Activated naive CD4-positive, alpha-beta T cell treated with anti-CD3 and anti-CD28 coated beads, Interleukin-2, amount 50 U/mL, for 24 hours (primary cell): Measurements from ENCODE around the gene LRRC38.
A peak's percentile ranks its signal among the peaks of the same experiment; 100 is the strongest.

ENCODE experiments used
- H3K27ac Mint-ChIP-seq: one replicate; pipeline ENCODE4 v1.8.0; 2021; ENCODE audit warnings: mild to moderate bottlenecking, mixed read lengths
- H3K27me3 Mint-ChIP-seq: one replicate; pipeline ENCODE4 v1.8.0; 2021; ENCODE audit warnings: mixed read lengths
- H3K36me3 Mint-ChIP-seq: one replicate; pipeline ENCODE4 v1.8.0; 2021; ENCODE audit warnings: mixed read lengths
- H3K4me1 Mint-ChIP-seq: one replicate; pipeline ENCODE4 v1.8.0; 2021; ENCODE audit warnings: mixed read lengths
- H3K4me3 Mint-ChIP-seq: one replicate; pipeline ENCODE4 v1.8.0; 2021; ENCODE audit warnings: mild to moderate bottlenecking, mixed read lengths
- H3K9me3 Mint-ChIP-seq: one replicate; pipeline ENCODE4 v1.8.0; 2021; ENCODE audit warnings: mixed read lengths

LRRC38 gene

GRCh38 chr1:13498553-13498952, 15.2 kb downstream of the LRRC38 start:
- Mint-ChIP-seq H3K9me3 (no peaks in the 10 kb centered on the region), H3K27ac (no peak overlapping the region), H3K27me3 (peaks cover 7% of the 10 kb centered on the region), H3K4me3 (no peak overlapping the region), H3K36me3 (no peaks in the 10 kb centered on the region), H3K4me1 (no peaks in the 10 kb centered on the region)

- H3K36me3 Mint-ChIP-seq, result no peaks in the 10 kb centered on the region
- no peak overlapping the region for H3K27ac Mint-ChIP-seq
- H3K4me3 Mint-ChIP-seq, result no peak overlapping the region
- H3K4me1 Mint-ChIP-seq, result no peaks in the 10 kb centered on the region
- peaks cover 5% of the 10 kb centered on the region for H3K27me3 Mint-ChIP-seq
- H3K9me3 Mint-ChIP-seq, result no peaks in the 10 kb centered on the region
Measured at GRCh38 chr1:13495186-13495585, 18.6 kb downstream of the LRRC38 start.

- H3K9me3 Mint-ChIP-seq, result no peaks in the 10 kb centered on the region
- H3K36me3 Mint-ChIP-seq, result no peaks in the 10 kb centered on the region
- no peak overlapping the region for H3K4me3 Mint-ChIP-seq
- no peak overlapping the region for H3K27ac Mint-ChIP-seq
- H3K27me3 Mint-ChIP-seq, result peaks cover 5% of the 10 kb centered on the region
- no peaks in the 10 kb centered on the region for H3K4me1 Mint-ChIP-seq
Measured at GRCh38 chr1:13494712-13495111, 19.1 kb downstream of the LRRC38 start.

- Mint-ChIP-seq H3K27ac (no peak overlapping the region), H3K4me1 (no peaks in the 10 kb centered on the region), H3K4me3 (no peak overlapping the region), H3K36me3 (no peaks in the 10 kb centered on the region), H3K9me3 (no peaks in the 10 kb centered on the region), H3K27me3 (peaks cover 5% of the 10 kb centered on the region)
Measured at GRCh38 chr1:13494025-13494424, 19.8 kb downstream of the LRRC38 start.

GRCh38 chr1:13492711-13493110, 21.1 kb downstream of the LRRC38 start:
- no peaks in the 10 kb centered on the region for H3K9me3 Mint-ChIP-seq
- no peaks in the 10 kb centered on the region for H3K4me1 Mint-ChIP-seq
- H3K36me3 Mint-ChIP-seq, result no peaks in the 10 kb centered on the region
- H3K27ac Mint-ChIP-seq, result no peak overlapping the region
- H3K27me3 Mint-ChIP-seq, result peaks cover 5% of the 10 kb centered on the region
- no peak overlapping the region for H3K4me3 Mint-ChIP-seq

GRCh38 chr1:13487957-13488356, 25.8 kb downstream of the LRRC38 start:
- no peak overlapping the region for H3K27ac Mint-ChIP-seq

GRCh38 chr1:13487143-13487868, 26.5 kb downstream of the LRRC38 start:
- no peaks in the 10 kb centered on the region for H3K36me3 Mint-ChIP-seq
- H3K4me1 Mint-ChIP-seq, result no peaks in the 10 kb centered on the region
- H3K27me3 Mint-ChIP-seq, result peaks cover 7% of the 10 kb centered on the region
- no peaks in the 10 kb centered on the region for H3K9me3 Mint-ChIP-seq
- H3K4me3 Mint-ChIP-seq, result no peak overlapping the region
- H3K27ac Mint-ChIP-seq, result peak overlapping the region; percentile 59

More at GRCh38 chr1:13487957-13488356, 25.8 kb downstream of the LRRC38 start:
- H3K4me3 Mint-ChIP-seq, result no peak overlapping the region
- no peaks in the 10 kb centered on the region for H3K36me3 Mint-ChIP-seq
- H3K9me3 Mint-ChIP-seq, result no peaks in the 10 kb centered on the region
- no peaks in the 10 kb centered on the region for H3K4me1 Mint-ChIP-seq
- H3K27me3 Mint-ChIP-seq, result peaks cover 7% of the 10 kb centered on the region

- H3K4me3 Mint-ChIP-seq, result no peak overlapping the region
- H3K27me3 Mint-ChIP-seq, result peaks cover 7% of the 10 kb centered on the region
- no peak overlapping the region for H3K27ac Mint-ChIP-seq
- peaks cover 4% of the 10 kb centered on the region for H3K4me1 Mint-ChIP-seq
- no peaks in the 10 kb centered on the region for H3K36me3 Mint-ChIP-seq
- no peaks in the 10 kb centered on the region for H3K9me3 Mint-ChIP-seq
Measured at GRCh38 chr1:13483946-13484345, 29.9 kb downstream of the LRRC38 start.

- Mint-ChIP-seq H3K27ac (no peak overlapping the region), H3K4me1 (peaks cover 10% of the 10 kb centered on the region), H3K4me3 (no peak overlapping the region), H3K9me3 (no peaks in the 10 kb centered on the region), H3K36me3 (no peaks in the 10 kb centered on the region), H3K27me3 (peaks cover 7% of the 10 kb centered on the region)
Measured at GRCh38 chr1:13482600-13482999, 31.2 kb downstream of the LRRC38 start.

- peaks cover 10% of the 10 kb centered on the region for H3K4me1 Mint-ChIP-seq
- H3K27me3 Mint-ChIP-seq, result no peaks in the 10 kb centered on the region
- no peak overlapping the region for H3K27ac Mint-ChIP-seq
- H3K9me3 Mint-ChIP-seq, result no peaks in the 10 kb centered on the region
- no peaks in the 10 kb centered on the region for H3K36me3 Mint-ChIP-seq
- no peak overlapping the region for H3K4me3 Mint-ChIP-seq
Measured at GRCh38 chr1:13479171-13479856, 34.5 kb downstream of the LRRC38 start.

GRCh38 chr1:13478692-13479091, 35.1 kb downstream of the LRRC38 start:
- Mint-ChIP-seq H3K4me3 (no peak overlapping the region), H3K36me3 (no peaks in the 10 kb centered on the region), H3K27ac (no peak overlapping the region), H3K9me3 (no peaks in the 10 kb centered on the region), H3K4me1 (peaks cover 10% of the 10 kb centered on the region), H3K27me3 (no peaks in the 10 kb centered on the region)

GRCh38 chr1:13469343-13469742, 44.5 kb downstream of the LRRC38 start:
- Mint-ChIP-seq H3K27ac (no peak overlapping the region), H3K4me3 (no peak overlapping the region), H3K4me1 (no peaks in the 10 kb centered on the region), H3K9me3 (no peaks in the 10 kb centered on the region), H3K27me3 (peaks cover 2% of the 10 kb centered on the region), H3K36me3 (no peaks in the 10 kb centered on the region)

GRCh38 chr1:13465515-13465914, 48.3 kb downstream of the LRRC38 start:
- Mint-ChIP-seq H3K36me3 (no peaks in the 10 kb centered on the region), H3K27me3 (peaks cover 2% of the 10 kb centered on the region)

GRCh38 chr1:13462682-13463081, 51.1 kb downstream of the LRRC38 start:
- peaks cover 4% of the 10 kb centered on the region for H3K27me3 Mint-ChIP-seq
- H3K4me1 Mint-ChIP-seq, result no peaks in the 10 kb centered on the region
- no peaks in the 10 kb centered on the region for H3K36me3 Mint-ChIP-seq
- no peak overlapping the region for H3K4me3 Mint-ChIP-seq
- H3K27ac Mint-ChIP-seq, result no peak overlapping the region
- H3K9me3 Mint-ChIP-seq, result no peaks in the 10 kb centered on the region

More at GRCh38 chr1:13465515-13465914, 48.3 kb downstream of the LRRC38 start:
- no peaks in the 10 kb centered on the region for H3K9me3 Mint-ChIP-seq
- no peak overlapping the region for H3K4me3 Mint-ChIP-seq
- H3K27ac Mint-ChIP-seq, result no peak overlapping the region
- no peaks in the 10 kb centered on the region for H3K4me1 Mint-ChIP-seq

- no peak overlapping the region for H3K27ac Mint-ChIP-seq
- H3K27me3 Mint-ChIP-seq, result peaks cover 4% of the 10 kb centered on the region
- H3K4me1 Mint-ChIP-seq, result no peaks in the 10 kb centered on the region
- H3K9me3 Mint-ChIP-seq, result no peaks in the 10 kb centered on the region
- no peaks in the 10 kb centered on the region for H3K36me3 Mint-ChIP-seq
- no peak overlapping the region for H3K4me3 Mint-ChIP-seq
Measured at GRCh38 chr1:13461977-13462376, 51.8 kb downstream of the LRRC38 start.

GRCh38 chr1:13456904-13457532, 56.8 kb downstream of the LRRC38 start:
- Mint-ChIP-seq H3K4me1 (no peaks in the 10 kb centered on the region), H3K36me3 (no peaks in the 10 kb centered on the region)

More at GRCh38 chr1:13456904-13457532, 56.8 kb downstream of the LRRC38 start:
- Mint-ChIP-seq H3K27me3 (peaks cover 6% of the 10 kb centered on the region), H3K4me3 (no peak overlapping the region), H3K27ac (no peak overlapping the region), H3K9me3 (no peaks in the 10 kb centered on the region)
